Heart left ventricle (tissue), 13 donors: ENCODE data around the gene NUP188.

Source experiments
- CTCF ChIP-seq, 12 donors: fragments of 200-600 bp; sonication (generic) in 4 of 12; IDR thresholded peaks; one replicate each; pipeline versions ENCODE4 v1.5.0 to v1.8.0; 2018 to 2022; ENCODE audit warnings: antibody characterized with exemption in 12 of 12, mild to moderate bottlenecking in 5 of 12
- POLR2A ChIP-seq, 2 donors: fragments of 450-650 bp; IDR thresholded peaks; one replicate each; pipeline ENCODE4 v1.6.1; 2017; ENCODE audit warnings: antibody characterized with exemption in 2 of 2, mild to moderate bottlenecking in 2 of 2, moderate library complexity in 2 of 2
- donor health status: ischemic (EF 13 %, LVEDD 7.1; RV severe dilation, severe dysfunction).
- donor health status: DM: no; HTN: yes; CAD: no.
- donor health status: DM: no; HTN: no; CAD: no.
- donor health status: ischemic (EF 25% LVEDD 6.9; RV normal size, moderate dysfunction).
- donor health status: ischemic (EF 25% LVEDD 5.7; RV mildly dilated, moderate dysfunction).
- donor health status: ischemic (EF 35%, LVEDD 5.7; RV mildly dilated, moderate dysfunction).
- donor health status: nonischemic (EF 11% LVEDD 7.7; RV severe dilation, severe dysfunction).
- donor health status: DM: yes; HTN: yes; CAD: no.
- donor health status: PGD.
- donor health status: ischemic (EF 29% LVEDD 5.4; RV normal size, mild dysfunction).
- donor health status: nonischemic (EF 23%, LVEDD 6.1; RV moderate dilation, normal function).

DNA sequence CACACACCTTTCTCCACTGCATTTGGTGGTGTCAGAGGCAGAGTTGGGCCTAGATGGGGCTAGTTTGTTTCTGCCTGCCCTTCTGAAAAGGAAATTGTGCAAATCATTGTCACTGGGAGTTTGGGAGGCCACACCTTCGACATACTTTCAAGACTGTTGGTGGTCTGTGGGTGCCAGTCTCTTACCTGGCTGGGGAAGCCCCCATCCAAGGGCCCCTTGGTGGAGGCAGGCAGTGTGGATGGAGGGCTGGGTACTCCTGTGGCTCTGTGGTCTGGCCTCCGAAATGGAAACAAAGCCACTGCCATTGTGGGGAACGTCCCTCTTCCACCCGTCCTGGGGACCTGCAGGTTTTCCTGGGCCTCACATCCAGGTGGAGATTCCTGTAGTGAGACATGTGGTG lies 37.6 kb upstream of the NUP188 start:
- TF ChIP-seq CTCF (IDR thresholded peaks at IDR 0.05) (no peak), POLR2A (IDR thresholded peaks at IDR 0.05) (no peak)
